ENCODE data around the gene FBXW8.

DNA sequence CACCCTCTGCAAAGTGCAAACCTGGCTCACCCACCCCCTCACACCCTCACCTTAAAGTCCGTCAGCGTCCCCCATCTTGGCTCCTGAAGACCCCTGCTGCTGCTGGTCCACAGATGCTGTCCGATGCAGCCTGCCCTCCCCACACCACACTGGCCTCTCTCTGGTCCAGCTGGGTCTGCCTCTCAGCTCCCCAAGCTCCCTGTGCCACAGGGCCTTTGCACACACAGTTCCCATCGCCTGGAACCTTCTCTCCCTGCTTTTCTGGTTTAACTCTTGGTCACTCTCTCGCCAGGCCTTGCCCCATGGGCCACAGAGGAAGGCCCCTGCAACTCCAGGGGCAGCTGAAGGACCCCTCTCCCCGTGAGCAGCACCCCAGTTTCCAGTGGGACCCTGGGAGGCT lies 143.5 kb downstream of the FBXW8 start:
- TF ChIP-seq, protein P1, sequence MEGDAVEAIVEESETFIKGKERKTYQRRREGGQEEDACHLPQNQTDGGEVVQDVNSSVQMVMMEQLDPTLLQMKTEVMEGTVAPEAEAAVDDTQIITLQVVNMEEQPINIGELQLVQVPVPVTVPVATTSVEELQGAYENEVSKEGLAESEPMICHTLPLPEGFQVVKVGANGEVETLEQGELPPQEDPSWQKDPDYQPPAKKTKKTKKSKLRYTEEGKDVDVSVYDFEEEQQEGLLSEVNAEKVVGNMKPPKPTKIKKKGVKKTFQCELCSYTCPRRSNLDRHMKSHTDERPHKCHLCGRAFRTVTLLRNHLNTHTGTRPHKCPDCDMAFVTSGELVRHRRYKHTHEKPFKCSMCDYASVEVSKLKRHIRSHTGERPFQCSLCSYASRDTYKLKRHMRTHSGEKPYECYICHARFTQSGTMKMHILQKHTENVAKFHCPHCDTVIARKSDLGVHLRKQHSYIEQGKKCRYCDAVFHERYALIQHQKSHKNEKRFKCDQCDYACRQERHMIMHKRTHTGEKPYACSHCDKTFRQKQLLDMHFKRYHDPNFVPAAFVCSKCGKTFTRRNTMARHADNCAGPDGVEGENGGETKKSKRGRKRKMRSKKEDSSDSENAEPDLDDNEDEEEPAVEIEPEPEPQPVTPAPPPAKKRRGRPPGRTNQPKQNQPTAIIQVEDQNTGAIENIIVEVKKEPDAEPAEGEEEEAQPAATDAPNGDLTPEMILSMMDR (conservative IDR thresholded peaks at IDR 0.05 in 1 of 2, IDR thresholded peaks at IDR 0.05 in 1 of 2; ENCODE audit: low read depth in 1 of 2, low read length in 2 of 2), result no peak
- no peak for TF ChIP-seq EZH2 (IDR thresholded peaks at IDR 0.05; ENCODE audit: low read length, missing control alignments)
